AG04449 (cell line): ENCODE results near the gene TMEM134.

ENCODE experiments used
- CTCF ChIA-PET: fragments of 350-600 bp; formaldehyde crosslinking; extraction: SDS; loops from one replicate; lab custom pipeline; 2021; ENCODE audit warnings: antibody characterized with exemption; lab: Yijun Ruan, JAX
- POLR2A ChIA-PET: fragments of 400-600, 350-600 bp; formaldehyde crosslinking; extraction: SDS; loops from one replicate; lab custom pipeline; 2020; ENCODE audit warnings: antibody characterized with exemption, inconsistent platforms; lab: Yijun Ruan, JAX
- DNase-seq: peaks from one replicate; pipeline ENCODE4 v3.0.0-alpha.2; 2010; ENCODE audit warnings: low read depth, low spot score
- H3K4me3 ChIP-seq: 2 replicates; pipeline ENCODE4 v1.5.1; 2011; ENCODE audit warnings: low read depth, mild to moderate bottlenecking, control low read depth, low read length
- TF ChIP-seq, protein P1 (sequence below): IDR thresholded peaks from one replicate; pipeline ENCODE4 v1.5.1; 2011; ENCODE audit warnings: mild to moderate bottlenecking, moderate library complexity, low read length, control low read depth, inconsistent platforms; ENCODE audit not compliant: insufficient read depth; ENCODE audit errors: missing control alignments

TMEM134 gene

DNA sequence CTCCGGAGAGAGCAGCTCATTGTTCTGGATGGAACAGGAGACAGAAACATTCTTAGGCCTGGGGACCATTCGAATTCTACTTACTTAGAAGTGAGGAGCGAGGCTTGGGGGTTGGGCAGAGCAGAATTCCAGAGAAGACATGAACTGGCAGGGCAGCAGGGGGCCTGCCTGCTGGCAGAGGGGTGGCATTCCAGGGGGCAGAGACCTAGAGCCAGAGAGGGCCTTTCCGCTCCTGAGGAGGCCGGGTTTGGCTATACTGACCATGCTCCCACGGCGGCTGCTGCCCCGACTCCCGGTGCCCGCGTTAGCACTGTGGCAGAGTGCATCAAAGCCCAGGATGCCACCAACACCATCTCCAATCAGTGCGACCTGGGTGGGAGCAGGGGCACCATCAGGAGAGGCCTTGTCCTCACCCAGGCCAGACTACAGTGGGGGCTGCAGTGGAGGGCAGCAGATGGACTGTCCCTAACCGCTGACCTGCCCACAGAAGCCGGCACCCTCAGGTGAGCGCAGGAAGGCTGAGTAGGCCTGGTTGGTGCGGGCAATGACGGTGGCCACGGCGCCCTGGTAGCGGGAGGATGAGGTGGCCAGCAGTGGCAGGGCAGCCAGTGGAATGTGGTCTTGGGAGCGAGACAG is 28.7 kb upstream of the TMEM134 start:
- no peak overlapping the region for H3K4me3 ChIP-seq
- CTCF ChIA-PET, result interaction anchor here (1.2 kb wide), 1 partner anchor 9 kb away, joined by 3 read pairs; no protein-coding TSS in a partner anchor
- DNase-seq, result no peak
- TF ChIP-seq, protein P1, sequence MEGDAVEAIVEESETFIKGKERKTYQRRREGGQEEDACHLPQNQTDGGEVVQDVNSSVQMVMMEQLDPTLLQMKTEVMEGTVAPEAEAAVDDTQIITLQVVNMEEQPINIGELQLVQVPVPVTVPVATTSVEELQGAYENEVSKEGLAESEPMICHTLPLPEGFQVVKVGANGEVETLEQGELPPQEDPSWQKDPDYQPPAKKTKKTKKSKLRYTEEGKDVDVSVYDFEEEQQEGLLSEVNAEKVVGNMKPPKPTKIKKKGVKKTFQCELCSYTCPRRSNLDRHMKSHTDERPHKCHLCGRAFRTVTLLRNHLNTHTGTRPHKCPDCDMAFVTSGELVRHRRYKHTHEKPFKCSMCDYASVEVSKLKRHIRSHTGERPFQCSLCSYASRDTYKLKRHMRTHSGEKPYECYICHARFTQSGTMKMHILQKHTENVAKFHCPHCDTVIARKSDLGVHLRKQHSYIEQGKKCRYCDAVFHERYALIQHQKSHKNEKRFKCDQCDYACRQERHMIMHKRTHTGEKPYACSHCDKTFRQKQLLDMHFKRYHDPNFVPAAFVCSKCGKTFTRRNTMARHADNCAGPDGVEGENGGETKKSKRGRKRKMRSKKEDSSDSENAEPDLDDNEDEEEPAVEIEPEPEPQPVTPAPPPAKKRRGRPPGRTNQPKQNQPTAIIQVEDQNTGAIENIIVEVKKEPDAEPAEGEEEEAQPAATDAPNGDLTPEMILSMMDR, result no peak
- POLR2A ChIA-PET, result interaction anchor here (0.5 kb wide), 1 partner anchor 91 kb away, joined by 3 read pairs; no protein-coding TSS in a partner anchor

DNA sequence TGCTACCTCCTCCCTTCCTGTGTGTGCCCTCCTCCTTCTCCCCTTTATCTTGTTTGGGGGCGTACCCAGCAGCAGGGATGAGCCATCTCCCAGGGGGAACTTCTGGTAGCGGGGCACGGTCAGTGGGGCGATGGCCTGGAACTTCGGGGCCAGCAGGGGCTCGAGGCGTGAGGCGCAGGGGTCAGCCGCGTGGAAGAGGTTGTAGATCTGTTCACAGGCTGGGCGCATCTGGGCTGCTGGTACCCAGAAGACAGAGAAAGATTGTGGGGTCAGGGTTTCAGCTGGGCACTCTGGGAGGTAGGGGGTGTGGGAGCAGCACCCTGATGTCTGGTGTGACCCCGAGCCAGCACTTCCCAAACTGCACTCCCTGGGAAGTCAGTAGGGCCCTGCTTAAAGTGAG is 27.1 kb upstream of the TMEM134 start:
- CTCF ChIA-PET, result no interaction called here
- H3K4me3 ChIP-seq, result no peak overlapping the region
- TF ChIP-seq, protein P1, result no peak
- DNase-seq, result no peak
- POLR2A ChIA-PET, result no interaction called here

DNA sequence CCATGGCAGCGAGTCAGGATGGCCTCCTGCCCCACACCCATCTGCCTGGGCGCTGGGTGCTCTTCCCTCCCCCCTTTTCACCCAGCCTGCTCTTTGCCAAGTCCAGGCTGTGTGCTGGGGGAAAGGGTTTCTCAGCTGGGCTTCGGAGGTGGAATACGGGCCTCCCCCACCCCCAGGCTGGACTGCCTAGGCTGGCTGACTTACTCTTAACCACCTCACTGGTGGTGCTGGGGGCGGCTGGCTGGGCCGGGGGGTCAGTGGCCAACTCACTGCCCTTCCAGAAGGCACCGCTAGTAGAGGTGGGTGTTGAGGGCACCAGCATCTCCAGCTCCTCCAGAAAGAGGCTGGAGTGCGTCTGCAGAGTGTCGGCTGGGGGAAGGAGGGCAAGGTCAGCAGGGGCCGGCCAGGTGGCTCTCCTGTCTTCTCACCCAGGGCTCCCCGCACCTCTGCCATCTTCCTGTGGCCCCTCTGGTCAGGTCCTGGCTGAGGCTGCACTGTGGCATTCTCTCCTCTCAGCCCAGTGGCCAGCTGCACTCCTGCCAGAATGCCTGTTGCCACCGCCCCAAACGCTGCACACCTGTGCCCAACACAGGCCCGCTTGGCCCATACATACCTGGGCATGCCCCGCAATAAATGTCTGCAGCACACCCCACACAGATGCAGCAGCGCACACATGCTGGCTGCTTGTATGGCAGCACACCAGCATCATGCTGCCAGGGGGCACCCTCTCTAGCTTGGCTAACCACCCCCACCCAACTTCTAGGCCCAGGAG is 26.4 kb upstream of the TMEM134 start:
- no peak for DNase-seq
- no peak overlapping the region for H3K4me3 ChIP-seq
- TF ChIP-seq, protein P1, result no peak
- POLR2A ChIA-PET, result no interaction called here
- CTCF ChIA-PET, result no interaction called here

DNA sequence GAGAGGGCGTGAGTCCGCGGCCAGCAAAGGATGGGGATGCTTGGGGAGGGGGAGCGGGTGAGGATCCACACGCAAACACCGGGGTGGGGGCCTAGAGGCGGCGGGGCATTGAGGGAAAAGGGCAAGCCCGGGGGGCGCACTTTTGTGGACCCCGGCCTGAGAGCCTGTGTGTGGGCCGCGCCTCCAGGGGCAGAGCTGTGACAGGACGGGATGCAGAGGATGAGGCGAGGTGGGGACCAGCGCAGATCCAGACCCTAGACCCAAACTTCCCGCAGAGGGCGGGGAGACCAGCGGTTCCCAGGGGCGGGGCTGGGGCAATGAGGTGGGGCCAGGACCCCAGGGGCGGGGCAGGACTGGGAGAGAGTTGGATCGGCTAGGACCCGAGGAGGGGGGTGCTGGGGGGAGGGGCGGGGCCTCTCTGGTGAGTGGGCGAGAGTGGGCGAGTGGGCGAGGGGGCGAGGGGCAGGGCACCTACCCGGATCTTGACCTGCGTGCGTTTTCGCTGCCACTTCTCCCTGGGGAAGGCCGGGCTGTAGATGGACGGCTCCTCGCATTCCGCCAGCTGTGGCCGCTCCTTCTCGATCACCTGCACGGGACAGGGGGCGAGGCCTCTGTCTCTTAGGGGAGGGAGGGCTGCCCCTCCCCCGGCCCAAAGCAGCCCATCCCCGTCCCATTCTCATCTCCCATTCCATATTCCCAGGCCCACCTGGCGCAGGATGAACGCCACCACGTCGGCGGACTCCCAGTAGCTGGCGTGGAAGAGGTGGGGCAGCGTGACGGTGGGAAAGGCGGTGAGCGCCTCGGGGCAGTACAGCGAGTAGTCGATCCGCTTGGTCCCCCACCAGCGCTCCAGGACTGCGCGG is 25.6 kb upstream of the TMEM134 start:
- ChIA-PET CTCF (no interaction called here), POLR2A (no interaction called here)
- DNase-seq, result no peak
- TF ChIP-seq, protein P1, result no peak
- H3K4me3 ChIP-seq, result no peak overlapping the region

DNA sequence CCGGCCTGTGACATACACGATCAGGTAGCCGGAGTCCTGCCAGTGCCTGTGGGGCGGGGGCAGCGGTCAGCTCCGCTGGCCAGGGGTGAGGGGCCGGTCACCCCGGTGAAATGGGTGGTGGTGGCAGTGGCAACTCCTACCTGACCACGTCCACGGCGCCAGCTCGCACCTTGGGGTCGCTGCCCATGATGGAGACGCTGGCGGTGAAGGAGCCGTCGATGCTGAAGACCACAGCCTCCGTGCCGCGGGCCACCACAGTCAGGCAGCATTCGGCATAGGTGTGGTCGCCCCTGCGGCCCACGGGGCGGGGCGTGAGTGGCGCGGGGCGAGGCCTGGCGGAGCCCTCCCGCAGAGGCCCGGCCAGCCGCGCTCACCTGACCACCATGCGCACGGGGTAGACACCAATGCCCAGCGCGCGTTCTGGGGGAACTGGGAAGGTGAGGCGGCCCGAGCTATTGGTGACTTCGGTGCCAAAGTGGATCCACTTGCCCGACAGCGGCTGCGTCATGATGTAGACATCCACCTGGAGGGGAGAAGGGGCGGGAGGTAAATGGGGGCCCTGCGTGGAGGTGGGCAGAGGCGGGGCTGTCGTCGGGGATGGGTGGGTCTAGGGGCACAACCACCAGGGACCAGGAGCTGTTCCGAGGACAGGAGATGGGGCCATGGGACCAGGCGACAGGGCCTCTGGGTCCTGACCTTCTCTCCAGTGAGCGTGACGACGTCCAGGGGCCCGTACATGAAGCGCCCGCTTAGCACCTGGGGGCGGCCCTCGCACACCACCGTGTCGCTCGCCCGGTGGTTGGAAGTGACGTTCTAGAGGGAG is 24.7 kb upstream of the TMEM134 start:
- POLR2A ChIA-PET, result no interaction called here
- CTCF ChIA-PET, result no interaction called here
- no peak overlapping the region for H3K4me3 ChIP-seq
- DNase-seq, result no peak
- TF ChIP-seq, protein P1, result no peak
